ENCODE measurements around the gene HOXC9. TPM values are rescaled to one million over a fixed set of nuclear protein-coding genes. Genes with fewer than 3 reads are reported as not detected.
A peak's percentile ranks its signal among the peaks of the same experiment; 100 is the strongest.

HOXC9 gene
- polyA plus RNA-seq, 1 of the 3 experiments (the other 2 are of a cell fraction): 1.9 TPM

DNA sequence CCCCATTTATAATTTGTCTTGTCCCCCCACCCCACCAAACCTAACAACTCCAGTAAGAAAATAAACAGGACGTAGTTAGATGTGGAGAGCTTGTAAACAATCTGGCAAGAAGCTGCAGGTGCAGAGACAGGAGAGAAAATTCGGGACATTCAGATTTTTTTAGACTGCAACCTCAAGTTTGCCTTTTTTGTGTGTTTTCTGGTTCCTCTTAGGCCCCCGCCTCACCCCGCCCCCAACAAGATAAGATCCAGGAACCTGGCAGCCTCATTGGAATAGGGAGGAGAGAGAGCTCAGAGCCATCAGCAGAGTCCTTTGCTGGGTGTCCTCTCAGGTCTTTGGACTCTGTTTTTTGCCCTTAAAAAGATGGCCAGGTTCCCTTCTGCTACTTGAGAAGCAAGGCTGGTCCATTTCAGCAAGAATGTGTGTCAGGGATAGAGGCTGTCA, 12.2 kb upstream of the HOXC9 start:
- no peak for TF ChIP-seq NRF1 (IDR thresholded peaks at IDR 0.05; ENCODE audit: low read depth, low read length)
- TF ChIP-seq SMC3 (IDR thresholded peaks at IDR 0.05; ENCODE audit: low read depth, low read length): no peak
- no peak for TF ChIP-seq TAF1 (IDR thresholded peaks at IDR 0.05; ENCODE audit: borderline replicate concordance, low read depth, low read length)
- no peak for TF ChIP-seq GATA2 (CRISPR knock-in tag; IDR thresholded peaks at IDR 0.05)
- TF ChIP-seq, protein P1, sequence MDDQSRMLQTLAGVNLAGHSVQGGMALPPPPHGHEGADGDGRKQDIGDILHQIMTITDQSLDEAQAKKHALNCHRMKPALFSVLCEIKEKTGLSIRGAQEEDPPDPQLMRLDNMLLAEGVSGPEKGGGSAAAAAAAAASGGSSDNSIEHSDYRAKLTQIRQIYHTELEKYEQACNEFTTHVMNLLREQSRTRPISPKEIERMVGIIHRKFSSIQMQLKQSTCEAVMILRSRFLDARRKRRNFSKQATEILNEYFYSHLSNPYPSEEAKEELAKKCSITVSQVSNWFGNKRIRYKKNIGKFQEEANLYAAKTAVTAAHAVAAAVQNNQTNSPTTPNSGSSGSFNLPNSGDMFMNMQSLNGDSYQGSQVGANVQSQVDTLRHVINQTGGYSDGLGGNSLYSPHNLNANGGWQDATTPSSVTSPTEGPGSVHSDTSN (IDR thresholded peaks at IDR 0.05): no peak
- no peak for TF ChIP-seq SIN3A (IDR thresholded peaks at IDR 0.05; ENCODE audit: borderline replicate concordance, low read depth, low read length)
- no peak for TF ChIP-seq EP300 (IDR thresholded peaks at IDR 0.05; ENCODE audit: borderline replicate concordance in 1 of 2, low read depth in 1 of 2, low read length in 1 of 2)
- no peak for TF ChIP-seq EZH2phosphoT487 (IDR thresholded peaks at IDR 0.05; ENCODE audit: borderline replicate concordance, low read depth)
- no peak for TF ChIP-seq NFIC (IDR thresholded peaks at IDR 0.05; ENCODE audit: borderline replicate concordance)
- TF ChIP-seq, protein P2, sequence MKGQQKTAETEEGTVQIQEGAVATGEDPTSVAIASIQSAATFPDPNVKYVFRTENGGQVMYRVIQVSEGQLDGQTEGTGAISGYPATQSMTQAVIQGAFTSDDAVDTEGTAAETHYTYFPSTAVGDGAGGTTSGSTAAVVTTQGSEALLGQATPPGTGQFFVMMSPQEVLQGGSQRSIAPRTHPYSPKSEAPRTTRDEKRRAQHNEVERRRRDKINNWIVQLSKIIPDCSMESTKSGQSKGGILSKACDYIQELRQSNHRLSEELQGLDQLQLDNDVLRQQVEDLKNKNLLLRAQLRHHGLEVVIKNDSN (IDR thresholded peaks at IDR 0.05; ENCODE audit: borderline replicate concordance, low read depth): no peak
- TF ChIP-seq POLR2AphosphoS5 (IDR thresholded peaks at IDR 0.05; ENCODE audit: low read depth, low read length): no peak
- POLR2A ChIA-PET: interaction anchor here (2.1 kb wide), 1 partner anchor 12 kb away, joined by 5 read pairs; the partner anchor contains the start of gene HOXC9
- Histone ChIP-seq H3K9ac (no peak overlapping the region), H3K36me3 (replicated peaks in 1 of 2; ENCODE audit: control insufficient read depth in 1 of 2, insufficient read depth in 2 of 2, low read length in 1 of 2) (no peaks in the 10 kb centered on the region), H3K79me2 (ENCODE audit: insufficient read depth) (no peaks in the 10 kb centered on the region), H3K9me2 (no peaks in the 10 kb centered on the region), H4K20me1 (ENCODE audit: insufficient read depth) (no peaks in the 10 kb centered on the region), H3F3A (replicated peaks; ENCODE audit: insufficient read depth) (peaks cover 5% of the 10 kb centered on the region), H3K27ac (ENCODE audit: low read depth in 2 of 2, low read length in 1 of 2) (no peak overlapping the region), H3K27me3 (ENCODE audit: insufficient read depth) (peaks cover 95% of the 10 kb centered on the region), H3K4me2 (no peak overlapping the region), H3K4me1 (ENCODE audit: control insufficient read depth in 1 of 2, insufficient read depth in 2 of 2, low read depth in 1 of 2, low read length in 1 of 2) (peaks cover 0 to 12% of the 10 kb centered on the region in 2 experiments; a peak in 1 of 4 replicates), H3K4me3 (ENCODE audit: low read depth in 2 of 2, low read length in 1 of 2) (no peak overlapping the region), H3K9me3 (no peaks in the 10 kb centered on the region), H2AFZ (ENCODE audit: low read depth) (no peak overlapping the region)
- DNase-seq: no peak
- CTCF ChIA-PET: interaction anchor here (0.7 to 12.8 kb wide), 25 partner anchors 12 to 609 kb away, joined by 3 to 194 read pairs (median 5); partner anchors contain the start of genes HOTAIR, HOXC11, HOXC5 and HOXC8
- 13% methylated on average over 4 of the region's 4 CpGs for WGBS (ENCODE audit: low lambda C conversion rate)

DNA sequence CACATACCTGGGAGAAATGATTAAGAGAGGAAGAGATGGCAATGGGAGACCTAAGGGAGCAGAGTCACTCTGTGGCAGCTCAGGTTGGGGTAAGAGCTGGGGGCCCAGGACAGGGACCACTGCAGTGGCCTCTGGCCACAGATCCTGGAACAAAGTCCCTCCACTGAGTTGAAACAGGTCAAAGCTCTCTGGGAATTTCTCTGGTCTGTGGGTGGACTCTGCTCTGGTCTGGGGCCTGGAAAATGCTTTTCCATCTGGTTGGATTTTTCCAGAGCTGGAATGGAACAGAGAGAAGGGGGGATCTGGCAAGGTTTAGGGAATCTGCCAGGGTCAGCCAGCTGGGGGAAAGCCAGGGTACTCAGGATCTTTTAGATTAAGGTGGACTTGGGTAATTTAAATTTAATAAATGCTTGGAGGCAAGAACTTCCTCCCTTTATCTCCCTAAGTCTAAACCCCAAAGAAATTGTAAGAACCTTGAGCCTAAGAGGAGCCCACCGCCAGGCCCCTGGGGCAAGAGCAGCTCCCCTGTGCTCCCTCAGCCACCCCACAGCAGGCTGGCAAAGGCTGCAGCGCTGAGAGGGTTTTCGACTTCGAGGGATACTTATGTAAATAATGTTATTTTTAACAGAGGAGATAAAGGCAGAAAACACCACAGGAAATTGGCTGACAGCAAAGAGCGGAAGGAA, 11.3 kb upstream of the HOXC9 start:
- TF ChIP-seq, protein P1 (IDR thresholded peaks at IDR 0.05): no peak
- TF ChIP-seq TEAD4 (IDR thresholded peaks at IDR 0.05; ENCODE audit: borderline replicate concordance, insufficient read depth) (no peak), TAF1 (IDR thresholded peaks at IDR 0.05; ENCODE audit: borderline replicate concordance, low read depth, low read length) (no peak), GATA2 (CRISPR knock-in tag; IDR thresholded peaks at IDR 0.05) (no peak)
- TF ChIP-seq, protein P3, sequence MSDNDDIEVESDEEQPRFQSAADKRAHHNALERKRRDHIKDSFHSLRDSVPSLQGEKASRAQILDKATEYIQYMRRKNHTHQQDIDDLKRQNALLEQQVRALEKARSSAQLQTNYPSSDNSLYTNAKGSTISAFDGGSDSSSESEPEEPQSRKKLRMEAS (IDR thresholded peaks at IDR 0.05; ENCODE audit: low read depth): no peak

More for the DNA sequence above, 11.3 kb upstream of the HOXC9 start:
- Histone ChIP-seq H3K9ac (no peak overlapping the region), H3K4me1 (ENCODE audit: control insufficient read depth in 1 of 2, insufficient read depth in 2 of 2, low read depth in 1 of 2, low read length in 1 of 2) (peaks cover 0 to 12% of the 10 kb centered on the region in 2 experiments; a peak in 1 of 4 replicates), H3K79me2 (ENCODE audit: insufficient read depth) (no peaks in the 10 kb centered on the region), H3K36me3 (replicated peaks in 1 of 2; ENCODE audit: control insufficient read depth in 1 of 2, insufficient read depth in 2 of 2, low read length in 1 of 2) (no peaks in the 10 kb centered on the region), H3K4me3 (ENCODE audit: low read depth in 2 of 2, low read length in 1 of 2) (no peak overlapping the region; a peak in 1 of 4 replicates), H3K27me3 (ENCODE audit: insufficient read depth) (peaks cover 95% of the 10 kb centered on the region), H3K9me3 (no peaks in the 10 kb centered on the region), H4K20me1 (ENCODE audit: insufficient read depth) (no peaks in the 10 kb centered on the region), H3F3A (replicated peaks; ENCODE audit: insufficient read depth) (peaks cover 5% of the 10 kb centered on the region), H3K27ac (ENCODE audit: low read depth in 2 of 2, low read length in 1 of 2) (no peak overlapping the region), H3K4me2 (peak overlapping the region; percentile 67; the same call in 1 of the 2 replicates), H2AFZ (ENCODE audit: low read depth) (no peak overlapping the region), H3K9me2 (no peaks in the 10 kb centered on the region)
- ChIA-PET CTCF (interaction anchor here (0.8 to 12.8 kb wide), 21 partner anchors 11 to 608 kb away, joined by 3 to 194 read pairs (median 6); partner anchors contain the start of genes HOTAIR, HOXC11, HOXC5 and HOXC9), POLR2A (interaction anchor here (0.6 to 2.1 kb wide), 2 partner anchors 12 to 196 kb away, joined by 3 to 5 read pairs; partner anchors contain the start of gene HOXC9)
- 16% methylated on average over 5 of the region's 5 CpGs for WGBS (ENCODE audit: low lambda C conversion rate)
- no peak for DNase-seq

Data from SK-N-SH (cell line).